ENCODE data around the gene KRTAP4-1. TPM values are rescaled to one million over a fixed set of nuclear protein-coding genes. Genes with fewer than 3 reads are reported as not detected.
"Not testable (repeated sequence)": the region's sequence is repeated elsewhere in the genome, so short reads cannot be mapped to it uniquely, and the experiment has no call there.

Gene KRTAP4-1
- not detected for polyA plus RNA-seq

DNA sequence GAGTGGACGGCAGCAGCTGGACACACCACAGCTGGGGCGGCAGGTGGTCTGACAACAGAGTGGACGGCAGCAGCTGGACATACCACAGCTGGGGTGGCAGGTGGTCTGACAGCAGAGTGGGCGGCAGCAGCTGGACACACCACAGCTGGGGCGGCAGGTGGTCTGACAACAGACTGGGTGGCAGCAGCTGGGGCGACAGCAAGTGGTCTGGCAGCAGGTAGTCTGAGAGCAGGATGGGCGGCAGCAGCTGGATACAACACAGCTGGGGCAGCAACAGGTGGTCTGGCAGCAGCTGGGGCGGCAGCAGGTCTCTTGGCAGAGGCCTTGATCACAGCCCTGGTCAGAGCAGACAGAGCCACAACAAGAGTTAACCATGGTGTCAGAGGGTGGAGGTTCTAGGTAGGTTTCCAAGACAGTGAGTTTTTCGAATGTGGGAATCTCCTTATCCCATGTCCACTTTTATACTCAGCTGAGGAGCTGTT lies at the start of gene KRTAP4-1:
TSS of gene KRTAP4-1 (minus strand) at position 432 of the 482 bp plus-strand sequence. CDS start at position 375, 57 bp downstream.
- no peak within 1 kb of the TSS for H3K4me3 Mint-ChIP-seq
- no peak within 1 kb of the TSS for H3K27ac Mint-ChIP-seq
- no peak for DNase-seq
- no peaks in the 10 kb centered on the region for H3K4me1 Mint-ChIP-seq
- peaks cover 4 to 11% (median 5%) of the 10 kb centered on the region in 3 donors for H3K27me3 Mint-ChIP-seq (ENCODE audit: low read depth in 3 of 3)
- no peaks in the 10 kb centered on the region for H3K36me3 Mint-ChIP-seq
- no peaks in the 10 kb centered on the region for H3K9me3 Mint-ChIP-seq

- H3K4me1 Mint-ChIP-seq, H3K27ac Mint-ChIP-seq: not testable (repeated sequence)
Measured at GRCh38 chr17:41232399-41233105, 47.8 kb upstream of the KRTAP4-1 start, which contains the start of gene KRTAP9-3. TSS of gene KRTAP9-3 (plus strand) at chr17:41232449. CDS start at chr17:41232502, 53 bp downstream.

GRCh38 chr17:41231731-41232130 lies 47.0 kb upstream of the KRTAP4-1 start:
- H3K27ac Mint-ChIP-seq: no peak overlapping the region
- no peaks in the 10 kb centered on the region for H3K36me3 Mint-ChIP-seq
- H3K9me3 Mint-ChIP-seq: no peaks in the 10 kb centered on the region
- H3K27me3 Mint-ChIP-seq (ENCODE audit: low read depth in 3 of 3): peaks cover 3 to 17% (median 7%) of the 10 kb centered on the region in 3 donors
- no peak overlapping the region for H3K4me3 Mint-ChIP-seq
- no peak for DNase-seq
- no peaks in the 10 kb centered on the region for H3K4me1 Mint-ChIP-seq

More at GRCh38 chr17:41232399-41233105, 47.8 kb upstream of the KRTAP4-1 start, which contains the start of gene KRTAP9-3:
- H3K36me3 Mint-ChIP-seq, H3K9me3 Mint-ChIP-seq, H3K4me3 Mint-ChIP-seq, DNase-seq: not testable (repeated sequence)
- H3K27me3 Mint-ChIP-seq (ENCODE audit: low read depth in 3 of 3): peaks cover 5 to 19% (median 7%) of the 10 kb centered on the region in 3 donors

DNA sequence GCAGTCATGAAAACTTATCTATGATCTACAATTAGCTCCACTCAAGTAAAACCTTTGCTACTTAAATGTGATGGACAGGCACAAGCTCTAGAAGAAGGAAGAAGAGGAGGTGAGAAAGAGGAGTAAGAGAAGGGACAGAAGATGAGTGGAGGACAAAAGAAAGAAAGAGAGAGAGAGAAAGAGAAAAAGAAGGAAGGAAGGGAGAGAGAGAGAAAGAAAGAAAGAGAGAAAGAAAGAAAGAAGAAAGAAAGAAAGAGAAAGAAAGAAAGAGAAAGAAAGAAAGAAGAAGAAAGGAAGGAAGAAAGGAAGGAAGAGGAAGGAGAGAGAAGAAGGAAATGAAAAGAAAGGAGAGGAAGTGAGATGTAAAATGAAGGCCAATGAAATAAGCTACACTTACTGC lies 45.4 kb upstream of the KRTAP4-1 start:
- DNase-seq: no peak
- Mint-ChIP-seq H3K4me3 (no peak overlapping the region), H3K27ac (no peak overlapping the region), H3K9me3 (no peaks in the 10 kb centered on the region), H3K27me3 (ENCODE audit: low read depth in 3 of 3) (peaks cover 3 to 11% (median 7%) of the 10 kb centered on the region in 3 donors), H3K36me3 (no peaks in the 10 kb centered on the region), H3K4me1 (no peaks in the 10 kb centered on the region)

DNA sequence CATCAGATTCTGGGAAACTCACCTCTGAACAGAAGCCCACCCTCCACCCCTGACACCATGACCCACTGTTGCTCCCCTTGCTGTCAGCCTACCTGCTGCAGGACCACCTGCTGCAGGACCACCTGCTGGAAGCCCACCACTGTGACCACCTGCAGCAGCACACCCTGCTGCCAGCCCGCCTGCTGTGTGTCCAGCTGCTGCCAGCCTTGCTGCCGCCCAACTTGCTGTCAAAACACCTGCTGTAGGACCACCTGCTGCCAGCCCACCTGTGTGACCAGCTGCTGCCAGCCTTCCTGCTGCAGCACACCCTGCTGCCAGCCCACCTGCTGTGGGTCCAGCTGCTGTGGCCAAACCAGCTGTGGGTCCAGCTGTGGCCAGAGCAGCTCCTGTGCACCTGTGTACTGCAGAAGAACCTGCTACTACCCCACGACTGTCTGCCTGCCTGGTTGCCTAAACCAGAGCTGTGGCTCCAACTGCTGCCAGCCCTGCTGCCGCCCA lies 41.9 kb upstream of the KRTAP4-1 start, which contains the start of gene KRTAP9-2:
TSS of gene KRTAP9-2 (plus strand) at position 51 of the 498 bp plus-strand sequence. CDS start at position 58, 7 bp downstream.
- not testable (repeated sequence) for H3K9me3 Mint-ChIP-seq; H3K36me3 Mint-ChIP-seq; H3K4me1 Mint-ChIP-seq; H3K4me3 Mint-ChIP-seq; H3K27ac Mint-ChIP-seq; DNase-seq; H3K27me3 Mint-ChIP-seq (ENCODE audit: low read depth in 3 of 3)

- Mint-ChIP-seq H3K27me3 (ENCODE audit: low read depth in 3 of 3) (peaks cover 2 to 5% (median 3%) of the 10 kb centered on the region in 3 donors), H3K36me3 (no peaks in the 10 kb centered on the region), H3K4me1 (no peaks in the 10 kb centered on the region), H3K9me3 (peaks cover 0 to 4% (median 0%) of the 10 kb centered on the region in 6 donors), H3K27ac (no peak overlapping the region), H3K4me3 (no peak overlapping the region)
- DNase-seq: no peak
Measured at GRCh38 chr17:41226051-41226450, 41.3 kb upstream of the KRTAP4-1 start.

DNA sequence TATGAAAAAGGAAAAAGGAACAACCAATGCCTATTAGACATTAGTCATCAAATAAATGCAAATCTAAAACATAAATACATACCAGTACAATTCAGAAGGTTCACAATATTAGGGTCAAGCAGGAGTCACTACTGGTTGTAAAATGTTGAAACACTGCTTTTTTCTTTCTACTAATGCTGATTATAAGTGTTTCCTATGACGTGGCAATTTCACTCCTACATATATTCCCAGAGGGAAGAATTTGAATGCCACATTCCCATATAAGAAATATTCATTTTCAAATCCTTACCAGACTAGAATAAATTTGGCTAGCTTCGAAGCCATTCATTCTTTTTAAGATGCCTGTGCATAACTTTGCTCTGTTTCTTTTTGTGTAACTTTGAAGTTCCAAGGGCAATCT lies 39.1 kb upstream of the KRTAP4-1 start:
- Mint-ChIP-seq H3K27ac (no peak overlapping the region), H3K36me3 (no peaks in the 10 kb centered on the region), H3K4me1 (no peaks in the 10 kb centered on the region), H3K27me3 (ENCODE audit: low read depth in 3 of 3) (peaks cover 6 to 11% (median 8%) of the 10 kb centered on the region in 3 donors), H3K9me3 (peaks cover 0 to 8% (median 0%) of the 10 kb centered on the region in 6 donors), H3K4me3 (no peak overlapping the region)
- DNase-seq: no peak

DNA sequence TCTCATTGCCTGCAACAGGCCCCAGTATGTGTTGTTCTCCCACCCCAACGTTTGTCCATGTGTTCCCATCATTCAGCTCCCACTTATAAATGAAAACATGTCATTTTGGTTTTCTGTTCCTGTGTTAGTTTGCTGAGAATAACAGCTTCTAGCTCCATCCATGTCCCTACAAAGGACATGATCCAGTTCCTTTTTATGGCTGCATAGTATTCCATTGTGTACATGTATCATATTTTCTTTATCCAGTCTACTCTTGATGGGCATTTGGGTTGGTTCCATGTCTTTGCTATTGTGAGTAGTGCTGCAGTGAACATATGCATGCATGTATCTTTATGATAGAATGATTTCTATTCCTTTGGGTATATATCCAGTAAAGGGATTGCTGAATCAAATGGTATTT lies 31.0 kb upstream of the KRTAP4-1 start:
- no peaks in the 10 kb centered on the region for H3K4me1 Mint-ChIP-seq
- no peak for DNase-seq
- H3K9me3 Mint-ChIP-seq: peaks cover 0 to 4% (median 0%) of the 10 kb centered on the region in 6 donors
- no peaks in the 10 kb centered on the region for H3K36me3 Mint-ChIP-seq
- H3K27me3 Mint-ChIP-seq (ENCODE audit: low read depth in 3 of 3): peaks cover 4 to 36% (median 10%) of the 10 kb centered on the region in 3 donors
- no peak overlapping the region for H3K27ac Mint-ChIP-seq
- no peak overlapping the region for H3K4me3 Mint-ChIP-seq

GRCh38 chr17:41212524-41213169 lies 27.9 kb upstream of the KRTAP4-1 start:
- Mint-ChIP-seq H3K4me3 (no peak overlapping the region), H3K27ac (no peak overlapping the region), H3K36me3 (no peaks in the 10 kb centered on the region)

GRCh38 chr17:41211845-41212466 lies 27.2 kb upstream of the KRTAP4-1 start:
- H3K4me3 Mint-ChIP-seq: no peak overlapping the region
- no peak for DNase-seq
- H3K4me1 Mint-ChIP-seq: no peaks in the 10 kb centered on the region
- H3K9me3 Mint-ChIP-seq: peaks cover 0 to 2% (median 0%) of the 10 kb centered on the region in 6 donors
- H3K27ac Mint-ChIP-seq: no peak overlapping the region
- no peaks in the 10 kb centered on the region for H3K36me3 Mint-ChIP-seq
- H3K27me3 Mint-ChIP-seq (ENCODE audit: low read depth in 3 of 3): peaks cover 7 to 31% (median 11%) of the 10 kb centered on the region in 3 donors

More at GRCh38 chr17:41212524-41213169, 27.9 kb upstream of the KRTAP4-1 start:
- Mint-ChIP-seq H3K4me1 (no peaks in the 10 kb centered on the region), H3K27me3 (ENCODE audit: low read depth in 3 of 3) (peaks cover 10 to 37% (median 11%) of the 10 kb centered on the region in 3 donors), H3K9me3 (peaks cover 0 to 2% (median 0%) of the 10 kb centered on the region in 6 donors)
- DNase-seq: no peak

- no peak overlapping the region for H3K27ac Mint-ChIP-seq
- peaks cover 0 to 6% (median 0%) of the 10 kb centered on the region in 6 donors for H3K9me3 Mint-ChIP-seq
- peaks cover 0 to 8% (median 3%) of the 10 kb centered on the region in 3 donors for H3K27me3 Mint-ChIP-seq (ENCODE audit: low read depth in 3 of 3)
- no peaks in the 10 kb centered on the region for H3K4me1 Mint-ChIP-seq
- H3K4me3 Mint-ChIP-seq: no peak overlapping the region
- DNase-seq: no peak
- no peaks in the 10 kb centered on the region for H3K36me3 Mint-ChIP-seq
Measured at GRCh38 chr17:41199421-41200078, 14.8 kb upstream of the KRTAP4-1 start.

DNA sequence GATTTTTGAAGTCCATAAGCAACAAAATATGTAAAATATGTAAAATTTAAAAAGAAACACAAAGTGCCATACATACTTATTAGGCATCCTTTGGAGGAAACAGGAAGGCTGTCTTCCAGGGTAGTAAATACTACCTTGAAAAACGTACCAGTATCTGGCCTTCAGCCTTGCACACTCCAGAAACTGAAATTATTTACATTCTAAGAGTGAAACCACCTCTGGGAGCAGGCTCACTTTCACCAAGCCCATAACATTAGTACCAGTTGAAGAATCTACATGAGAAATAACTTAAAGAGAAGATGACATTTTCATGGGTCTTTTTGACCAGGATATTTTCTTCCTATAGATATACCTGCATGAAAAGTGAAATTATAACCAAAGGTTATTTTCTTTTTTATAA lies 11.4 kb upstream of the KRTAP4-1 start:
- Mint-ChIP-seq H3K27ac (no peak overlapping the region), H3K36me3 (no peaks in the 10 kb centered on the region), H3K4me3 (no peak overlapping the region), H3K9me3 (peaks cover 0 to 6% (median 0%) of the 10 kb centered on the region in 6 donors), H3K4me1 (no peaks in the 10 kb centered on the region), H3K27me3 (ENCODE audit: low read depth in 3 of 3) (peaks cover 0 to 16% (median 5%) of the 10 kb centered on the region in 3 donors)
- no peak for DNase-seq

DNA sequence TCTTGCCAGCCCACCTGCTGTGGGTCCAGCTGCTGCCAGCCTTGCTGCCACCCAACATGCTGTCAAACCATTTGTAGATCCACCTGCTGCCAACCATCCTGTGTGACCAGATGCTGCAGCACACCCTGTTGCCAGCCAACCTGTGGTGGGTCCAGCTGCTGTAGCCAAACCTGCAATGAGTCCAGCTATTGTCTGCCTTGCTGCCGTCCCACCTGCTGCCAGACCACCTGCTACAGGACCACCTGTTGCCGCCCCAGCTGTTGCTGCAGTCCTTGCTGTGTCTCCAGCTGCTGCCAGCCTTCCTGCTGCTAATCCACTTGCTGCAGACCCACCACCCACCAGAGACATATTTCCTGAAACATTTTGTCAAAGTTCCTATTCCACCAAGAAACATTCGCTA lies 5.6 kb upstream of the KRTAP4-1 start:
- H3K9me3 Mint-ChIP-seq: peaks cover 0 to 4% (median 0%) of the 10 kb centered on the region in 6 donors
- no peak overlapping the region for H3K27ac Mint-ChIP-seq

More for the DNA sequence above, 5.6 kb upstream of the KRTAP4-1 start:
- Mint-ChIP-seq H3K4me3 (no peak overlapping the region), H3K4me1 (no peaks in the 10 kb centered on the region), H3K27me3 (ENCODE audit: low read depth in 3 of 3) (peaks cover 5 to 20% (median 6%) of the 10 kb centered on the region in 3 donors), H3K36me3 (no peaks in the 10 kb centered on the region)
- DNase-seq: no peak
